HEK293 (cell line): ENCODE data around the gene WHRN.

Experiments
- AEBP2 ChIP-seq: fragments of 450-650 bp; formaldehyde crosslinking; IDR thresholded peaks from 2 replicates; pipeline ENCODE4 v1.5.1; 2016; ENCODE audit warnings: missing biosample characterization, missing genetic modification characterization, borderline replicate concordance
- CTCF ChIP-seq: fragments of 450-650 bp; formaldehyde crosslinking; IDR thresholded peaks from 2 replicates; pipeline ENCODE4 v1.5.1; 2016; ENCODE audit warnings: missing biosample characterization, missing genetic modification characterization
- GLIS2 ChIP-seq: fragments of 450-650 bp; formaldehyde crosslinking; IDR thresholded peaks from 2 replicates; pipeline ENCODE4 v1.5.1; 2016; ENCODE audit warnings: missing biosample characterization, missing genetic modification characterization
- KLF10 ChIP-seq: fragments of 450-650 bp; IDR thresholded peaks from 2 replicates; pipeline ENCODE4 v1.5.1; 2018; ENCODE audit warnings: missing biosample characterization, mild to moderate bottlenecking, missing genetic modification characterization
- KLF17 ChIP-seq: fragments of 450-650 bp; formaldehyde crosslinking; IDR thresholded peaks from 2 replicates; pipeline ENCODE4 v1.5.1; 2016; ENCODE audit warnings: missing biosample characterization, missing genetic modification characterization
- MYNN ChIP-seq: fragments of 450-650 bp; formaldehyde crosslinking; IDR thresholded peaks from 2 replicates; pipeline ENCODE4 v1.5.1; 2016; ENCODE audit warnings: missing biosample characterization, missing genetic modification characterization, borderline replicate concordance
- REPIN1 ChIP-seq: fragments of 450-650 bp; formaldehyde crosslinking; IDR thresholded peaks from 2 replicates; pipeline ENCODE4 v1.5.1; 2017; ENCODE audit warnings: missing biosample characterization, missing genetic modification characterization, low read depth
- REST ChIP-seq: fragments of 450-650 bp; formaldehyde crosslinking; IDR thresholded peaks from 2 replicates; pipeline ENCODE4 v1.5.1; 2016; ENCODE audit warnings: missing biosample characterization, missing genetic modification characterization
- SETDB1 ChIP-seq: IDR thresholded peaks from one replicate; pipeline ENCODE4 v1.6.1; 2017; ENCODE audit warnings: mild to moderate bottlenecking, low read length, moderate library complexity, mixed read lengths; ENCODE audit not compliant: insufficient read length
- SP2 ChIP-seq: fragments of 450-650 bp; formaldehyde crosslinking; IDR thresholded peaks from 2 replicates; pipeline ENCODE4 v1.5.1; 2016; ENCODE audit warnings: missing biosample characterization, missing genetic modification characterization
- SP3 ChIP-seq: fragments of 450-650 bp; formaldehyde crosslinking; IDR thresholded peaks from 2 replicates; pipeline ENCODE4 v1.5.1; 2016; ENCODE audit warnings: missing biosample characterization, missing genetic modification characterization
- TRIM28 ChIP-seq: IDR thresholded peaks from 2 replicates; pipeline ENCODE4 v1.6.1; 2011; ENCODE audit warnings: low read length, control low read depth, borderline replicate concordance
- TSHZ1 ChIP-seq: fragments of 450-650 bp; formaldehyde crosslinking; IDR thresholded peaks from 2 replicates; pipeline ENCODE4 v1.5.1; 2016; ENCODE audit warnings: missing biosample characterization, missing genetic modification characterization, borderline replicate concordance
- ZBTB20 ChIP-seq: fragments of 450-650 bp; formaldehyde crosslinking; IDR thresholded peaks from 2 replicates; pipeline ENCODE4 v1.5.1; 2016; ENCODE audit warnings: missing biosample characterization, missing genetic modification characterization
- ZBTB48 ChIP-seq: fragments of 450-650 bp; formaldehyde crosslinking; IDR thresholded peaks from 2 replicates; pipeline ENCODE4 v1.5.1; 2016; ENCODE audit warnings: missing biosample characterization, missing genetic modification characterization
- ZNF24 ChIP-seq: fragments of 450-650 bp; formaldehyde crosslinking; IDR thresholded peaks from 2 replicates; pipeline ENCODE4 v1.5.1; 2016; ENCODE audit warnings: missing biosample characterization, missing genetic modification characterization
- ZNF366 ChIP-seq: fragments of 450-650 bp; formaldehyde crosslinking; conservative IDR thresholded peaks from 2 replicates; pipeline ENCODE4 v1.5.1; 2016; ENCODE audit warnings: missing biosample characterization, missing genetic modification characterization
- ZNF433 ChIP-seq: fragments of 450-650 bp; formaldehyde crosslinking; IDR thresholded peaks from 2 replicates; pipeline ENCODE4 v1.5.1; 2016; ENCODE audit warnings: missing biosample characterization, missing genetic modification characterization, low read depth
- ZNF510 ChIP-seq: fragments of 450-650 bp; formaldehyde crosslinking; IDR thresholded peaks from 2 replicates; pipeline ENCODE4 v1.5.1; 2018; ENCODE audit warnings: mild to moderate bottlenecking, missing genetic modification characterization, missing biosample characterization; ENCODE audit not compliant: insufficient replicate concordance
- ZNF555 ChIP-seq: fragments of 450-650 bp; formaldehyde crosslinking; conservative IDR thresholded peaks from 2 replicates; pipeline ENCODE4 v1.5.1; 2017; ENCODE audit warnings: missing biosample characterization, mild to moderate bottlenecking, missing genetic modification characterization, inconsistent platforms
- ZNF558 ChIP-seq: fragments of 450-650 bp; formaldehyde crosslinking; IDR thresholded peaks from 2 replicates; pipeline ENCODE4 v1.5.1; 2016; ENCODE audit warnings: missing biosample characterization, missing genetic modification characterization
- ZNF561 ChIP-seq: fragments of 450-650 bp; IDR thresholded peaks from 2 replicates; pipeline ENCODE4 v1.5.1; 2018; ENCODE audit warnings: missing biosample characterization, missing genetic modification characterization, borderline replicate concordance
- ZNF792 ChIP-seq: fragments of 450-650 bp; formaldehyde crosslinking; IDR thresholded peaks from 2 replicates; pipeline ENCODE4 v1.5.1; 2016; ENCODE audit warnings: missing biosample characterization, missing genetic modification characterization
- ZNF843 ChIP-seq: fragments of 450-650 bp; formaldehyde crosslinking; IDR thresholded peaks from 2 replicates; pipeline ENCODE4 v1.5.1; 2016; ENCODE audit warnings: missing biosample characterization, missing genetic modification characterization
- ZSCAN4 ChIP-seq: fragments of 450-650 bp; formaldehyde crosslinking; IDR thresholded peaks from 2 replicates; pipeline ENCODE4 v1.5.1; 2017; ENCODE audit warnings: missing biosample characterization, missing genetic modification characterization
- ZXDB ChIP-seq: fragments of 450-650 bp; formaldehyde crosslinking; IDR thresholded peaks from 2 replicates; pipeline ENCODE4 v1.5.1; 2016; ENCODE audit warnings: missing biosample characterization, missing genetic modification characterization

WHRN gene

GRCh38 chr9:114551750-114552685 lies 46.7 kb upstream of the WHRN start (continued):
- TF ChIP-seq ZSCAN4 (tag by site-specific recombination) (no peak), ZBTB48 (no peak), ZXDB (tag by site-specific recombination) (no peak), MYNN (tag by site-specific recombination) (no peak), SETDB1 (no peak), REPIN1 (tag by site-specific recombination) (no peak), GLIS2 (tag by site-specific recombination) (peak; percentile 57), ZNF558 (no peak), KLF17 (tag by site-specific recombination) (peak; percentile 74; the same call in 1 of the 2 replicates), ZBTB20 (tag by site-specific recombination) (no peak), ZNF555 (no peak), TSHZ1 (tag by site-specific recombination) (peak; percentile 42), SP2 (tag by site-specific recombination) (no peak), REST (no peak), ZNF433 (tag by site-specific recombination) (no peak), ZNF561 (no peak), TRIM28 (peak; percentile 50; the same call in 1 of the 2 replicates), ZNF510 (tag by site-specific recombination) (no peak), ZNF24 (tag by site-specific recombination) (0 out of 2 replicates have a peak, but pooled peaks have one; percentile 55), ZNF792 (tag by site-specific recombination) (no peak), CTCF (no peak), SP3 (no peak), ZNF843 (tag by site-specific recombination) (0 out of 2 replicates have a peak, but pooled peaks have one; percentile 21), ZNF366 (tag by site-specific recombination) (peak; percentile 88), AEBP2 (no peak), KLF10 (tag by site-specific recombination) (no peak)
